PC-3 (cell line): Measurements from ENCODE around the gene CISD1. TPM values are rescaled to one million over a fixed set of nuclear protein-coding genes. Genes with fewer than 3 reads are reported as not detected.
A peak's percentile ranks its signal among the peaks of the same experiment; 100 is the strongest.

Experiments used
- ATAC-seq: fragments of 200-7000 bp; cut with Tn5 transposase; 2 replicates; pipeline ENCODE4 v1.9.1; 2020; ENCODE audit warnings: mild to moderate bottlenecking, moderate library complexity
- BruUV-seq: library from RNA; stranded (reverse); fragments of 400-500 nt; replicated peaks from 2 replicates; lab custom pipeline; 2021; lab: Mats Ljungman, UMichigan
- CTCF ChIA-PET: fragments of 300-600 bp; sonication (Branson Sonifier 250); formaldehyde crosslinking; loops from one replicate; lab custom pipeline; 2022; ENCODE audit warnings: antibody characterized with exemption; lab: Charles Lee
- POLR2A ChIA-PET: fragments of 300-600 bp; sonication (Branson Sonifier 250); formaldehyde crosslinking; loops from one replicate; lab custom pipeline; 2022; ENCODE audit warnings: antibody characterized with exemption; ENCODE audit not compliant: unreplicated experiment; lab: Charles Lee
- DNase-seq: peaks from one replicate; pipeline ENCODE4 v3.0.0-alpha.2; 2015
- H2AFZ ChIP-seq: fragments of 300-600 bp; sonication (generic); 2 replicates; pipeline ENCODE4 v1.6.0; 2016; ENCODE audit warnings: antibody characterized with exemption, low read length
- H3F3A ChIP-seq: fragments of 300-600 bp; sonication (generic); one replicate; pipeline ENCODE4 v1.6.0; 2017; ENCODE audit warnings: antibody characterized with exemption, low read length, control low read depth, mild to moderate bottlenecking; ENCODE audit not compliant: unreplicated experiment
- H3K27ac ChIP-seq: fragments of 300-600 bp; sonication (generic); 2 replicates; pipeline ENCODE4 v1.5.1; 2016; ENCODE audit warnings: mild to moderate bottlenecking, low read length
- H3K27me3 ChIP-seq: fragments of 300-600 bp; sonication (generic); 2 replicates; pipeline ENCODE4 v1.6.1; 2016; ENCODE audit warnings: low read length, mixed read lengths
- H3K36me3 ChIP-seq: fragments of 300-600 bp; sonication (generic); 2 replicates; pipeline ENCODE4 v1.6.1; 2016; ENCODE audit warnings: low read depth, mixed run types, low read length, mixed read lengths
- H3K4me1 ChIP-seq: fragments of 300-600 bp; sonication (generic); 2 replicates; pipeline ENCODE4 v1.5.1; 2016; ENCODE audit warnings: low read length; ENCODE audit not compliant: insufficient read depth
- H3K4me2 ChIP-seq: fragments of 300-600 bp; sonication (generic); 2 replicates; pipeline ENCODE4 v1.6.0; 2016; ENCODE audit warnings: low read length
- H3K4me3 ChIP-seq: fragments of 300-600 bp; sonication (generic); 2 replicates; pipeline ENCODE4 v1.5.1; 2016; ENCODE audit warnings: mild to moderate bottlenecking, low read length, mixed read lengths
- H3K79me2 ChIP-seq: fragments of 300-600 bp; sonication (generic); 2 replicates; pipeline ENCODE4 v1.6.1; 2017; ENCODE audit warnings: low read length, mixed read lengths
- H3K9ac ChIP-seq: fragments of 300-600 bp; sonication (generic); 2 replicates; pipeline ENCODE4 v1.6.0; 2016; ENCODE audit warnings: mild to moderate bottlenecking, low read length
- H3K9me2 ChIP-seq: fragments of 300-600 bp; sonication (generic); replicated peaks from 2 replicates; pipeline ENCODE4 v1.6.1; 2016; ENCODE audit warnings: mixed run types, low read length, mixed read lengths
- H3K9me3 ChIP-seq: fragments of 300-600 bp; sonication (generic); 2 replicates; pipeline ENCODE4 v1.6.1; 2016; ENCODE audit warnings: low read length, mixed read lengths
- H4K20me1 ChIP-seq: fragments of 300-600 bp; sonication (generic); 2 replicates; pipeline ENCODE4 v1.6.1; 2016; ENCODE audit warnings: low read length, mixed read lengths
- EZH2 ChIP-seq: fragments of 300-600 bp; sonication (generic); IDR thresholded peaks from one replicate; pipeline ENCODE4 v1.6.1; 2017; ENCODE audit warnings: antibody characterized with exemption, mild to moderate bottlenecking, low read length; ENCODE audit not compliant: unreplicated experiment
- EZH2phosphoT487 ChIP-seq: fragments of 300-600 bp; sonication (generic); IDR thresholded peaks from 2 replicates; pipeline ENCODE4 v1.6.1; 2018; ENCODE audit warnings: mild to moderate bottlenecking, antibody characterized with exemption, low read length, borderline replicate concordance
- intact Hi-C: fragments of 100-400 bp; cut with micrococcal nuclease; formaldehyde crosslinking; loops from 2 replicates; pipeline ENCODE4 v1.9.0; 2023
- total RNA-seq: library from RNA; depleted of rRNA; stranded (reverse); fragments of >200 nt; gene quantifications from 2 replicates; pipeline ENCODE4 v1.2.3, GENCODE V29; 2014; rRNA removed
- TF ChIP-seq, protein P1 (sequence below): fragments of 300-600 bp; sonication (generic); conservative IDR thresholded peaks from 2 replicates; pipeline ENCODE4 v1.5.1; 2017; ENCODE audit warnings: antibody characterized with exemption, low read depth, mild to moderate bottlenecking, low read length

CISD1 gene
- total RNA-seq, 1 experiment from 2014 or later: 68.8 TPM

DNA sequence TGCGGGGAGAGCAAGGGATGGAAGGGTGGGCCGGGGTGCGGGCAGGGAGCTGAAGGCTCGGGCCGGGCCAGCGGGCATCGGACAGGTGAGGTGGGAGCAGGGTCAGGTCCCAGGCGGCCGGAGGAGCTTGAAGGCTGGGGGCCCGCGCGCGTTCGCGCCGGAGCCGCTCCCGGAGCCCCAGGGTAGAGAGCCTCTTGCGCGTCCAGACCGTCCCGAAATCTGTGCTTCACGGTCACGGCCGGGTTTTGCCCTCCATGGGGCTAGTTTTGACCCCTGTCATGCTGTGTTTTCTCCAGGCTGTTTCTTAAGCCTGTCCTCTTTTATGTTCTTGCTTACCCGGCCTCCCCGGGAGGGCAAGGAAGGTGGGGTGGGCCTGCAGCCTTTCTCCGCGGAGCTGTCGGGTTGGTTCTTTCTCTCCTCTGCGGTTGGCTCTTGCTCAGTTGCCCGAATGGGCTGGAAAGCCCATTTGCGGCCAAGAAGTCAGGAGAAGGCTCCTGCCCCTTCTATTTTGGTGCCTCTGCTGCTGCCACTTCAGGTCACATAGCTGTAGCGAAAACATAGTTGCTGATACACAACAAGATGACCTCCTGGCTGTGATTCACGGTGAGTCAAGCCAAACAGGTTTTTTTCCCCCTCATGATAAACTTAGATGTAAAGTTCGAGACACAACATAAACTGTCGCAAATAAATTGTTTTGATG lies 66.5 kb downstream of the CISD1 start:
- peaks cover 15% of the 10 kb centered on the region for H3K4me1 ChIP-seq
- DNase-seq (peak; percentile 94), ATAC-seq (peak; percentile 62)
- peak overlapping the region; percentile 79 for H3K4me2 ChIP-seq
- POLR2A ChIA-PET: interaction anchor here (0.6 to 0.9 kb wide), 4 partner anchors 49 to 1975 kb away, joined by 4 to 5 read pairs (median 4); partner anchors contain the start of gene ZWINT
- H3K9me3 ChIP-seq: no peaks in the 10 kb centered on the region
- H3F3A ChIP-seq: no peaks in the 10 kb centered on the region
- H3K27me3 ChIP-seq: peaks cover 9% of the 10 kb centered on the region; the same call in 1 of the 2 replicates
- no peaks in the 10 kb centered on the region for H3K9me2 ChIP-seq
- peak overlapping the region; percentile 8 for H3K27ac ChIP-seq
- TF ChIP-seq EZH2 (no peak), EZH2phosphoT487 (no peak)
- TF ChIP-seq, protein P1, sequence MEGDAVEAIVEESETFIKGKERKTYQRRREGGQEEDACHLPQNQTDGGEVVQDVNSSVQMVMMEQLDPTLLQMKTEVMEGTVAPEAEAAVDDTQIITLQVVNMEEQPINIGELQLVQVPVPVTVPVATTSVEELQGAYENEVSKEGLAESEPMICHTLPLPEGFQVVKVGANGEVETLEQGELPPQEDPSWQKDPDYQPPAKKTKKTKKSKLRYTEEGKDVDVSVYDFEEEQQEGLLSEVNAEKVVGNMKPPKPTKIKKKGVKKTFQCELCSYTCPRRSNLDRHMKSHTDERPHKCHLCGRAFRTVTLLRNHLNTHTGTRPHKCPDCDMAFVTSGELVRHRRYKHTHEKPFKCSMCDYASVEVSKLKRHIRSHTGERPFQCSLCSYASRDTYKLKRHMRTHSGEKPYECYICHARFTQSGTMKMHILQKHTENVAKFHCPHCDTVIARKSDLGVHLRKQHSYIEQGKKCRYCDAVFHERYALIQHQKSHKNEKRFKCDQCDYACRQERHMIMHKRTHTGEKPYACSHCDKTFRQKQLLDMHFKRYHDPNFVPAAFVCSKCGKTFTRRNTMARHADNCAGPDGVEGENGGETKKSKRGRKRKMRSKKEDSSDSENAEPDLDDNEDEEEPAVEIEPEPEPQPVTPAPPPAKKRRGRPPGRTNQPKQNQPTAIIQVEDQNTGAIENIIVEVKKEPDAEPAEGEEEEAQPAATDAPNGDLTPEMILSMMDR: no peak
- H4K20me1 ChIP-seq: peaks cover 23% of the 10 kb centered on the region
- peak overlapping the region; percentile 80 for H3K9ac ChIP-seq
- H3K79me2 ChIP-seq: peaks cover 53% of the 10 kb centered on the region
- no peaks in the 10 kb centered on the region for H3K36me3 ChIP-seq
- BruUV-seq: no TSS peak
- CTCF ChIA-PET: interaction anchor here (0.6 kb wide), 1 partner anchor 12 kb away, joined by 4 read pairs; no protein-coding TSS in a partner anchor
- peak overlapping the region; percentile 79 for H2AFZ ChIP-seq
- peak overlapping the region; percentile 75 for H3K4me3 ChIP-seq
- intact Hi-C loops: loop anchor here (2.0 kb wide), 2 partner anchors 37 to 67 kb away; partner anchors contain the start of gene CISD1

DNA sequence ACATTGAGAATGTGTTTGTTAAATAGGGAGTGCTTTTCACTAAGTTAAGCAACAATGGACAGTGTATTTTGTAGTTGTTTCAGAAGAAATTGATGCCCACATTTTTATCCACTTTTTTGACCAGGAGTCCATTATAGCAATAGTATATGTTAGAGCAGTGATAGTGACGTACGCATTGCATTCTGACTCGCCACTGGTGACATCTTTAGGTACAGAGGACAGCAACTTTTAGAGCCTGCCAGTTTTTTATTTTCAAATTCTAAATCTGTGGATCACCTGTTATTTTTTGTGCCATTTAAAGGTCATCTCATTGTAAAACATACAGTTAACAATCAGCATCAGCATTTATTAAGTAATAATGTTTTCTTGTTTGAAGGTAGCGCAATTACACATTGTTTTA lies 67.3 kb downstream of the CISD1 start:
- no peaks in the 10 kb centered on the region for H3K9me2 ChIP-seq
- H3K27ac ChIP-seq: no peak overlapping the region
- peak overlapping the region; percentile 79 for H3K4me2 ChIP-seq
- no TSS peak for BruUV-seq
- intact Hi-C loops: no loop called here
- no peaks in the 10 kb centered on the region for H3K36me3 ChIP-seq
- no peaks in the 10 kb centered on the region for H3F3A ChIP-seq
- H3K27me3 ChIP-seq: 0 out of 2 replicates have a peak, but pooled peaks cover 1% of the 10 kb centered on the region
- ChIA-PET POLR2A (interaction anchor here (0.9 kb wide), 1 partner anchor 48 kb away, joined by 4 read pairs; no protein-coding TSS in a partner anchor), CTCF (no interaction called here)
- no peak for ATAC-seq
- no peaks in the 10 kb centered on the region for H3K9me3 ChIP-seq
- peaks cover 61% of the 10 kb centered on the region for H3K79me2 ChIP-seq
- DNase-seq: no peak
- H3K4me1 ChIP-seq: peaks cover 15% of the 10 kb centered on the region
- H3K9ac ChIP-seq: no peak overlapping the region
- H2AFZ ChIP-seq: peak overlapping the region; percentile 1; the same call in 1 of the 2 replicates
- peak overlapping the region; percentile 75 for H3K4me3 ChIP-seq
- H4K20me1 ChIP-seq: peaks cover 31% of the 10 kb centered on the region
- TF ChIP-seq EZH2: no peak
- TF ChIP-seq EZH2phosphoT487: no peak
- TF ChIP-seq, protein P1: no peak

Other genes starting within 250 kb of the CISD1 start
- 7.1 and 8.4 TPM in 2 replicates for gene IPMK, start 1.3 kb upstream of the CISD1 start, total RNA-seq
- 13.6 and 13.8 TPM in 2 replicates for gene UBE2D1, start 65.8 kb downstream of the CISD1 start, total RNA-seq
- 96.8 and 121 TPM in 2 replicates for gene TFAM, start 116.2 kb downstream of the CISD1 start, total RNA-seq
- 11.9 and 13.9 TPM in 2 replicates for gene BICC1, start 243.7 kb downstream of the CISD1 start, total RNA-seq